Measurements from ENCODE around the gene SNRPA. TPM values are rescaled to one million over a fixed set of nuclear protein-coding genes. Genes with fewer than 3 reads are reported as not detected.
A peak's percentile ranks its signal among the peaks of the same experiment; 100 is the strongest.
"Not testable (repeated sequence)": the region's sequence is repeated elsewhere in the genome, so short reads cannot be mapped to it uniquely, and the experiment has no call there.

SNRPA gene
- total and polyA plus RNA-seq, 7 donors, result 19.2 to 76.1 (median 52.3) TPM

- H3K4me3 ChIP-seq, result no peak overlapping the region
- H3K27me3 ChIP-seq, result no peaks in the 10 kb centered on the region
- TF ChIP-seq POLR2AphosphoS5 (IDR thresholded peaks at IDR 0.05), result no peak
- TF ChIP-seq EP300 (IDR thresholded peaks at IDR 0.05), result no peak
- TF ChIP-seq, protein P1, sequence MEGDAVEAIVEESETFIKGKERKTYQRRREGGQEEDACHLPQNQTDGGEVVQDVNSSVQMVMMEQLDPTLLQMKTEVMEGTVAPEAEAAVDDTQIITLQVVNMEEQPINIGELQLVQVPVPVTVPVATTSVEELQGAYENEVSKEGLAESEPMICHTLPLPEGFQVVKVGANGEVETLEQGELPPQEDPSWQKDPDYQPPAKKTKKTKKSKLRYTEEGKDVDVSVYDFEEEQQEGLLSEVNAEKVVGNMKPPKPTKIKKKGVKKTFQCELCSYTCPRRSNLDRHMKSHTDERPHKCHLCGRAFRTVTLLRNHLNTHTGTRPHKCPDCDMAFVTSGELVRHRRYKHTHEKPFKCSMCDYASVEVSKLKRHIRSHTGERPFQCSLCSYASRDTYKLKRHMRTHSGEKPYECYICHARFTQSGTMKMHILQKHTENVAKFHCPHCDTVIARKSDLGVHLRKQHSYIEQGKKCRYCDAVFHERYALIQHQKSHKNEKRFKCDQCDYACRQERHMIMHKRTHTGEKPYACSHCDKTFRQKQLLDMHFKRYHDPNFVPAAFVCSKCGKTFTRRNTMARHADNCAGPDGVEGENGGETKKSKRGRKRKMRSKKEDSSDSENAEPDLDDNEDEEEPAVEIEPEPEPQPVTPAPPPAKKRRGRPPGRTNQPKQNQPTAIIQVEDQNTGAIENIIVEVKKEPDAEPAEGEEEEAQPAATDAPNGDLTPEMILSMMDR (IDR thresholded peaks at IDR 0.05), result no peak
- TF ChIP-seq POLR2A (IDR thresholded peaks at IDR 0.05), result no peak
- no peak for DNase-seq
- 85% methylated on average over 5 of the region's 5 CpGs for WGBS, 2 donors
- no peaks in the 10 kb centered on the region for H3K9me3 ChIP-seq
- H3K27ac ChIP-seq, result no peak overlapping the region
- intact Hi-C loops (cut with DNase I), result no loop called here
- peaks cover 17 to 33% (median 22%) of the 10 kb centered on the region in 4 donors for H3K36me3 ChIP-seq
- H3K4me1 ChIP-seq, result no peaks in the 10 kb centered on the region
Measured at GRCh38 chr19:40768869-40769268, 17.9 kb downstream of the SNRPA start.

DNA sequence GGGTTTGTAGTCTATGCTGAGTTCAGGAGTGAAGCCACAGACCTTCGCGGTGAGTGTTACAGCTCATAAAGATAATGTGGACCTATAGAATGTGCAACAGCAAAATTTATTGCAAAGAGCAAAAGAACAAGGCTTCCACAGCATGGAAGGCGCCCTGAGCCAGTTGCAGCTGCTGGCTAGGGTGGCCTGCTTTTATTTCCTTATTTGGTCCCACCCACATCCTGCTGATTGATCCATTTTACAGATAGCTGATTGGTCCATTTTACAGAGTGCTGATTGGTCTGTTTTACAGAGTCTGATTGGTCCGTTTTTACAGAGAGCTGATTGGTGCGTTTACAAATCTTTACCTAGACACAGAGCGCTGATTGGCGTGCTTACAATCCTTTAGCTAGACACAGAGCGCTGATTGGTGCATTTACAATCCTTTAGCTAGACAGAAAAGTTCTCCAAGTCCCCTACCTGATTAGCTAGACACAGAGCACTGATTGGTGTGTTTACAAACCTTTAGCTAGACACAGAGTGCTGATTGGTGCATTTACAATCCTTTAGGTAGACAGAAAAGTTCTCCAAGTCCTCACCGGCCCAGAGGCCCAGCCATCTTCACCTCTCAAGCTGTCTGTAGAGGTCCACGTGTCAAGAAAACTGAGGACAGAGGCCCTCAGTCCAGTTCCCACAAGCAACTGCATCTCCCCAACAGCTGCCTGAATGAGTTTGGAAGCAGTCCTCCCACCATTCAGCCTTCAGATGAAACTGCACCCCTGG is 20.3 kb downstream of the SNRPA start:
- DNase-seq; H3K27me3 ChIP-seq; H3K9me3 ChIP-seq; H3K4me3 ChIP-seq; H3K36me3 ChIP-seq; intact Hi-C loops (cut with DNase I); H3K27ac ChIP-seq; H3K4me1 ChIP-seq: not testable (repeated sequence)
- WGBS, 2 donors, result 90 to 92% methylated on average over 10 of the region's 10 CpGs

DNA sequence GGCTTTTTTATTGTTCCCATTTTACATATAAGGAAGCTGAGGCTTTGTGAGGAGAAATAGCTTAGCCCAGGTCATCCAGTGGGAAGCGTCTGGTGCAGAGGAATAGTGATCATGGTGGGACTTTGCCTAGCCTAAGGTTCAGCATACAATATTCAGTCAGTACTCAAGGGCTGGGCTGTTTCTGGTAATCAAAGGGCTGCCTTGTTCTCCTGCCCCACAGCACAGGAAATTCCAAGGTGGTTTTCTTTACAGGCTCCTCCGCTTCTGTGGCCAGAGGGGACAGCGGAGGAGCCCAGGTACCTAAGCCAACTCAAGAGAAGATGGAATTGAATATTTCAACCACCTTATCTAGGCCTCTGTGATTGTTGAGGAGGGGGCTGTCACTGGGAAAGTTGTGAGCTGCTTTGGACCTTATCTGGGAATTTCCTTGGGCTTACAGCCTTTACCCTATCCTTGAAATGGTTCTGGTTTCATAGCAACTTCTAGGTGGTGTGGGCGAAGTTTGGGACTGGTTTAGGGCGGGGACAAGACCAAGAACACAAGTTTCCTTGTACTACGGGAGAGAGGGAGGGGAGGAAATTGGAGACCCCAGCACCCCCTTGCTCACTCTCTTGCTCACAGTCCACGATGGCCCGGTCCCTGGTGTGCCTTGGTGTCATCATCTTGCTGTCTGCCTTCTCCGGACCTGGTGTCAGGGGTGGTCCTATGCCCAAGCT is 24.1 kb downstream of the SNRPA start, which contains the start of gene MIA:
TSS of gene MIA (plus strand) at position 606 of the 716 bp plus-strand sequence. CDS start at position 628, 22 bp downstream.
- no peak for DNase-seq
- intact Hi-C loops (cut with DNase I), result loop anchor here (2.0 kb wide), 1 partner anchor 20 kb away; no protein-coding TSS in a partner anchor
- H3K36me3 ChIP-seq, result no peaks in the 10 kb centered on the region
- 82 to 83% methylated on average over 9 of the region's 9 CpGs for whole genome bisulfite sequencing, 2 donors
- TF ChIP-seq POLR2A (IDR thresholded peaks at IDR 0.05), result no peak
- no peak for TF ChIP-seq EP300 (IDR thresholded peaks at IDR 0.05)
- TF ChIP-seq, protein P1 (IDR thresholded peaks at IDR 0.05), result no peak
- TF ChIP-seq POLR2AphosphoS5 (IDR thresholded peaks at IDR 0.05), result no peak
- no peaks in the 10 kb centered on the region for H3K27me3 ChIP-seq
- peak within 1 kb of the TSS in 1 of 4 donors; percentile 16 for H3K4me3 ChIP-seq
- H3K27ac ChIP-seq, result peak within 1 kb of the TSS in 2 of 4 donors; percentile 95 to 97
- H3K4me1 ChIP-seq, result peaks cover 0 to 22% (median 14%) of the 10 kb centered on the region in 4 donors
- no peaks in the 10 kb centered on the region for H3K9me3 ChIP-seq

GRCh38 chr19:40775632-40776022 is 24.6 kb downstream of the SNRPA start:
- peak overlapping the region in 2 of 4 donors; percentile 4 to 18 for H3K27ac ChIP-seq
- WGBS, 2 donors, result 94 to 96% methylated on average over 10 of the region's 10 CpGs

More at GRCh38 chr19:40775632-40776022, 24.6 kb downstream of the SNRPA start:
- intact Hi-C loops (cut with DNase I), result loop anchor here (2.0 kb wide), 1 partner anchor 21 kb away; no protein-coding TSS in a partner anchor
- H3K4me1 ChIP-seq, result peaks cover 0 to 22% (median 14%) of the 10 kb centered on the region in 4 donors
- DNase-seq, result no peak
- H3K9me3 ChIP-seq, result no peaks in the 10 kb centered on the region
- TF ChIP-seq POLR2A (IDR thresholded peaks at IDR 0.05), result no peak
- no peak for TF ChIP-seq POLR2AphosphoS5 (IDR thresholded peaks at IDR 0.05)
- TF ChIP-seq, protein P1 (IDR thresholded peaks at IDR 0.05), result no peak
- H3K36me3 ChIP-seq, result no peaks in the 10 kb centered on the region
- H3K4me3 ChIP-seq, result peak overlapping the region in 1 of 4 donors; percentile 16
- no peaks in the 10 kb centered on the region for H3K27me3 ChIP-seq
